ENCODE results near the gene WDR82.

Gene WDR82

DNA sequence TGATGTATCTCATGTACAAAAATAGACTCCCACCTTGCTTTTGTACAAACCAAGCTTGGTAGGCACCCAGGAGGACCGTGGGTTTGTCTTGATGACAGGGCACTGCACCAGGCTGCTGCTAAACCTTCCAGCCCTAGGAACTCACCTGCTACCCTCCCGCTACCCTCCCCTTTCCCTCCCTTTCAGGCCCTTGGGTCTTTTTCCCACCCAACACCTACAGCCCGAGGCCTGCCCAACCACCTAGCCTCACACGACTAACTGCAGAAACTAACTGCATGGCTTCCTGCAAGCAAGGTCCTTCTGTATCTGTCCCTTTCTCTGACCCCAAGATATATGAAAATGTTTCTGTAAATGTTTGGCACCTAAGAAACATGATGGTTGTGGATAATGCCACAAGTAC is 21.8 kb downstream of the WDR82 start:
- DNase-seq (ENCODE audit: low read depth, low spot score) = no peak

DNA sequence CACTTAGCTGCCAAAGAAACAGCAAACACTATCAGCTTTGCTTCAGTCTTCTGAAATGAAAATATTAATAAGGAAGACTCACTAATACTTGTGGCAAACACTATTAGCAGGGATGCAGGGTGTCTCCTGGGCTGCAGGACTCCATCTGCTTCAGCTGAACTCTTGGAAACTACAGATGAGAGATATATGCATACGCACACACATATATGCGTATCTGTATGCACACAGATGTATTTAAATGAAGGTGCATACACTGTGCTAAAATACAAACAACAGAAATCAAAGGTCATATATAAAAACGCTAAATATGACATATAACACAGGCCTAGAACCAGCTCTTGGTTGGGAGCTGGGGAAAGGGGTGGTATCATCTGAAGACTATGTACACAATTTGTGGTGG is 22.3 kb downstream of the WDR82 start:
- DNase-seq (ENCODE audit: low read depth, low spot score) = no peak

DNA sequence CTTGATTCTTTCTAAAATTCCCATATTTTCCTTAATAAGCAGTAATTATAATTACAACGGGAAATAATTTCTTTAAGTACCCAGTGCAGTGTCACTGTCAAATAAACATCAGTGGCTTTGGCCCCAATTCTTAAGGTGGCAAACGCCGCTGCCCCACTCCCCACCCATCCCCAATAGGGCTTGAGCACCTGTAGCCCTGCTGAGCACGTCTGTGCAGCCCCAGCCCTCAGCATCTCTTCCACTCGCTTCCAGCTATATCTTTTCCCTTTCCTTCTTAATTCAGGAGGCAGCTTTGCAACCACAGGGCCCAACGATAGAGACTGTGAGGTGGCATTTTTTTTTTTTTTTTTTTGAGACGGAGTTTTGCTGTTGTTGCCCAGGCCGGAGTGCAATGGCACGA is 23.8 kb downstream of the WDR82 start:
- no peak for DNase-seq (ENCODE audit: low read depth, low spot score)

DNA sequence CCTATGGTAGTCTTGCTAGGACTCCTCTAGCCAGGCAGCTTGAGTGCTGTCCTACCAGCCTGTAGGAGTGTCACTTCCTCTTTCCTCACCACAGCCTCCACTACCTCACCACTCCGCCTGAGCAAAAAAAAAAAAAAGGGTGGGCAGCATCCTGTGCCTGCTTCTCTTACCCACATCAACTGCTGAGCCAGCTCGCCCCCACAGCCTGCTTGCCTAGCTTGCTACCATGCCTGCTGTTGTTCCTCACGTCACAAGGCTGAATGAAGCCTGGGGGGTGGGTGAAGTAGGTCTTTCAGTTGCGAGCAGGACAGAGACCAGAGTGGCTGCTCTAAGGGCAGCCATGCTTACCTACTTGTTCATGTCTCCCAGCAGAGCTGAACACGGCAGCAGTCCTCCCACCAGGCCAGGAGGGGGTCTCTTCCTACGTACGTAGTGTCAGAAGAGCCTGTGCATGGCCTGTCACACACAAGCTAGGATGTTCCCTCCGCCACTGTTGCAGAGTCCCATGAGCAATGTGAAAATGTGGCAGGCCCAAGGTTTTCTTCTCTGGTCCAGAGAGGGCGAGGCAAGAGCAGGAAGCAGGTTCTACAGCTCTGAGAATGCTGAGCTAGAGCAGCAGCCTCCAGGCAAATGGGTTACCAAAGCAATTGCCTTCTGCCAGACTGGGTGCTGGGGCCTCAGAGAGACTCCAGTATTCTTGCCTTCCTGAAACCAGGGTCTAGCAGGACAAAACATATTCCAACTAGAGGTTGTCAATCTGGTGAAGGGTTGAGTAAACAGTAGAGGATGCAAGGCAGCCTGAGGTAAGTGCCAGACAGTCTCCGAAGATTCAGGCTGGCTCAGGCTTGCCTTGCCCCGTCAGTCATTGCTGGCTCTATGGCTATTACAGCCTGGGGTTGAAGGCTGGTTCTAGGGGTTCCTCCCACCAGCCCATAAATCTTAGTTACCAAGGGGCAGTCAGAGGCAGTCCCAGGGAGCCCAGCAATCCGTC is 24.8 kb downstream of the WDR82 start:
- DNase-seq (ENCODE audit: low read depth, low spot score) = no peak

DNA sequence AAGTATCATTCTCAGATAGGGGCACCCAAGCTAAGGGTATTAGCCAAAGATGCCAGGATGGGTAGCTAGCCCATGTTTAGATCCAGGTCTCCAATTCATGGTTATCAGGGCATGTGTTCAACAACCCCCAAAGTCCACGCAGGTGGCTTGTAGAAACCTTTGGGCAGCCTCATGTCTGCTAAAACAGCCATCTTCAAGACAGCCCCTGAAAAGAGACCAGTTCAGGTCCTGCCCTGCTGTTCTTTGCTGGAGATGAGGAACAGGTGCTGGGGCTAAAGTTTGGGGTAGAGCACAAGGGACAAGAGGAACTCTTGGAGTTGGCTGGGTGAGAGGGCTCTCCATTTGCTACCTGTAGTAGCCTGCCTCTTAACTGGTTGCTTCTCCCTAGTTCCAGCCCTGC is 28.3 kb downstream of the WDR82 start:
- DNase-seq (ENCODE audit: low read depth, low spot score) = no peak

DNA sequence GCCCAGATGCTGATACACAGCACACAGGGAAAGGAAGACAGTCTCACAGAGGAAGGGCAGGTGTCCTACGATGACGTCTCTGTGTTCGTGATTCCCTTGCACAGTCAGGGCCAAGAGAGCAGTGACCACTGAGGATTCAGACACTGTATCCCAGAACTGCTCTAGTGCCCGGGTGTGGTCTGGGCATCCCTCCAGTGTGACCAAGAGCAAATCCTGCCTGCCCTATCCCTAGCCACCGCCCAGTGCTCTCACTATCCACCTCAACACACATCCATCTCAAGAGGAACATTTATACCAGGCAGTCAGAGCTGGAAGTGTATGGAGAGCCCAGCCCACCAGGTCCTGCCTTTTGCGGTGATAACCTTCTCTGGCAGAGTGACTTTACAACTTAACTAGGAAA is 28.8 kb downstream of the WDR82 start:
- no peak for DNase-seq (ENCODE audit: low read depth, low spot score)

DNA sequence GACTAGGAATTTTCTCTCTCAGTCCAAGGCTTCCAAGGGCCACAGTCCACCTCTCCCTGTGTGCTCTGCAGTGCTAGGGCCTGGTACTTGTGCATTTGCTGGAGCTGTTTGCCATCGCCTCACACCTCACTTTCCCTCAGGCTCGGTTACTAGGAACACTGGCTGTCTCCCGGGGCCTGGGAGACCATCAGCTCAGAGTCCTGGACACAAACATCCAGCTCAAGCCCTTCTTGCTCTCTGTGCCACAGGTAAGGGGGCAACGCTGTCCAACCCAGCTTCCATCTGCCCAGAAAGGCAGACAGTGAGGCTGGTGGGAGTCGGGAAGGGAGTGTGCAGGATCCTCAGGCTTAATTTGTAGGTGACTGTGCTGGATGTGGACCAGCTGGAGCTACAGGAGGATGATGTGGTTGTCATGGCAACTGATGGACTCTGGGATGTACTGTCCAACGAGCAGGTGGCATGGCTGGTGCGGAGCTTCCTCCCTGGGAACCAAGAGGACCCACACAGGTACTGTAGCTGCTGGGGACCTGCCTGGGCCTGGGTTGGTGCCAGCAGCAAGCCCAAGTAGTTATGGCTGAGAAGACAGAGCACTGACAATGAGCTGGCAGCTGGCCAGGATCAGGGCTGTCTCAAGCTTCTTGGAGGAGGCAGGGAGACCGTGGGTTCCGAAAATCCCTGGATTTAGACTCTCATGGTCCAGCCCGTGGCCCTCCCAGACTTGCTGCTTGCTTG is 29.5 kb downstream of the WDR82 start:
- DNase-seq (ENCODE audit: low read depth, low spot score) = no peak

DNA sequence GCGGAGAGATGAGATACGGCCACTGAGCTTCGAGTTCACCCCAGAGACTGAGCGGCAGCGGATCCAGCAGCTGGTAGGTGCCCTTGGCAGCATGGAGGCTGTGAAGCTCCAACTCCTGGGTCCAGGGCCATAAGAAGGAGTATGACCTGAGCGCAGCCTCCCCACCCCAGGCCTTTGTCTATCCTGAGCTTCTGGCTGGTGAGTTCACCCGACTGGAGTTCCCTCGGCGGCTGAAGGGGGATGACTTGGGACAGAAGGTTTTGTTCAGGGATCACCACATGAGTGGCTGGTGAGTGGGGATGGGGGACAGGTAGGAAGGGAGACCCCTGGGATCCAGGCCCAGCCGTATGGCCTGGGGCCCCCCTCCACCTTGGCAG is 30.3 kb downstream of the WDR82 start:
- DNase-seq (ENCODE audit: low read depth, low spot score) = no peak

DNA sequence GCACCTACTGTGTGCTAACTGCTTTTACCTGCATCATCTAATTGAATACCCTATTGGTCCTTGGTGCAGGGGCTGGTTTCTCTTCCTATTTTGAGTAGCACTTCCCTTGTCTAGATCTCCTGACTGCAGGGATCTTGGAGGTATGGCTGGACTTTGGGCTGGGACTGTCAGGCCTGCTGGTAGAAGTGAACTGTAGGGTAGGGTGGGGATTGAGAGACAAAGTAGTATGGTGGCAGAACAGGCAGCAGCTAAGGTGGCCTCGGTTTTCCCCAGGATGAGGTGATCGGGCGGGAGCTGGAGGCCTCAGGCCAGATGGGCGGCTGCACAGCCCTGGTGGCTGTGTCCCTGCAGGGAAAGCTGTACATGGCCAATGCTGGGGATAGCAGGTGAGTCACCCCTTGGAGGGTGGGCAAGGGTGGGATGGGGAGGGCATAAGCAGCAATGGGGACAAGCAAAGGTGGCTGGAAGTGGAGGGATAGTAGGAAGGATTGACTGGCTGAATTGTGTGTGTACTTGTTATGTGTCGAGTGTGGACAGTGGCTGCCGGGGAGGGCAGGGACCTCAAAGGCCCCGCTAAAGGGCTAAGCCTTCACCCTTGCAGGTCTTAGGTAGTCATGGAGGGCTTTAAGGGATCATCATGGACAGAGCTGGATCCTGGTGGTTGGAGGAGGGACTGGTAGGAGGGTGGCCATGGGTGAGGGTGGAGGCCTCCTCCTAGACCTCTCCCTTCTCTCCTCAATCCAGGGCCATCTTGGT is 30.9 kb downstream of the WDR82 start:
- no peak for DNase-seq (ENCODE audit: low read depth, low spot score)

DNA sequence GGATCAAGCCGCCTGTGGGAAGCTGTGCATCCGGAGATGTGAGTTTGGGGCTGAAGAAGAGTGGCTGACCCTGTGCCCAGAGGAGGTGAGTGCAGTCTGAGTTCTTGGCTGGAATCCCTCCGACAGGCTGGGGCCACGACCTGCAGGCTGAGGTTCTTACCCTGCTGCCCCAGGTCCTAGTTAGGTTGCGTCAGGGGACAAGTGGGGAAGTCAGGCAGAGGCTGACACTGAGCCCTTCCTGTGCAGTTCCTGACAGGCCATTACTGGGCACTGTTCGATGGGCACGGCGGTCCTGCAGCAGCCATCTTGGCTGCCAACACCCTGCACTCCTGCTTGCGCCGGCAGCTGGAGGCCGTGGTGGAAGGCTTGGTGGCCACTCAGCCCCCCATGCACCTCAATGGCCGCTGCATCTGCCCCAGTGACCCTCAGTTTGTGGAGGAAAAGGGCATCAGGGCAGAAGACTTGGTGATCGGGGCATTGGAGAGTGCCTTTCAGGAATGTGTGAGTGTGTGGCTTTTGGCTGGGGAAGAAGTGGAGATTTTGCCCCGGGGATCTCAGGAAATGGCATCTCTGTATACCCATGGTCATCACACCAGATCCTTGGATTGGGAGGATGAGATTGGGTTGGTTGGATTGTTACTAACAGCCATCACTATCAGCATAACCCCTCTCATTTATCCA is 31.6 kb downstream of the WDR82 start:
- no peak for DNase-seq (ENCODE audit: low read depth, low spot score)

DNA sequence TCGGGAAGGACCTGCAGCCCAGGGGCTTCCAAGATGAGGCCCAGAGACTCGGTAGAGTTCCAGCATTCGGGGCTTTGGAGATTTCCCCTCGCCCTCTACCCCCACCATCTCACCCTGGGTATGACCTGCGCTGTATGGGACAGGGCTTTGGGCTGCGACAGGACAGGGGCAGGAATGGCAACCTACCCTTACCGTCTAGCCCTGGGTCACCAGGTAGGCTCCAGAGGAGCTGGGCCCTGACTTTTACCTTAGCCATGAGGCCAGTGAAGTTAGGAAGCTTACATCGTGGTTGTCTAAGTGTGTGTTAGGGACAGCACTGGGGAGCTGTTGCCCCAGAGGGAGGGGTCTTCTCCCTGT is 32.2 kb downstream of the WDR82 start:
- DNase-seq (ENCODE audit: low read depth, low spot score) = no peak

DNA sequence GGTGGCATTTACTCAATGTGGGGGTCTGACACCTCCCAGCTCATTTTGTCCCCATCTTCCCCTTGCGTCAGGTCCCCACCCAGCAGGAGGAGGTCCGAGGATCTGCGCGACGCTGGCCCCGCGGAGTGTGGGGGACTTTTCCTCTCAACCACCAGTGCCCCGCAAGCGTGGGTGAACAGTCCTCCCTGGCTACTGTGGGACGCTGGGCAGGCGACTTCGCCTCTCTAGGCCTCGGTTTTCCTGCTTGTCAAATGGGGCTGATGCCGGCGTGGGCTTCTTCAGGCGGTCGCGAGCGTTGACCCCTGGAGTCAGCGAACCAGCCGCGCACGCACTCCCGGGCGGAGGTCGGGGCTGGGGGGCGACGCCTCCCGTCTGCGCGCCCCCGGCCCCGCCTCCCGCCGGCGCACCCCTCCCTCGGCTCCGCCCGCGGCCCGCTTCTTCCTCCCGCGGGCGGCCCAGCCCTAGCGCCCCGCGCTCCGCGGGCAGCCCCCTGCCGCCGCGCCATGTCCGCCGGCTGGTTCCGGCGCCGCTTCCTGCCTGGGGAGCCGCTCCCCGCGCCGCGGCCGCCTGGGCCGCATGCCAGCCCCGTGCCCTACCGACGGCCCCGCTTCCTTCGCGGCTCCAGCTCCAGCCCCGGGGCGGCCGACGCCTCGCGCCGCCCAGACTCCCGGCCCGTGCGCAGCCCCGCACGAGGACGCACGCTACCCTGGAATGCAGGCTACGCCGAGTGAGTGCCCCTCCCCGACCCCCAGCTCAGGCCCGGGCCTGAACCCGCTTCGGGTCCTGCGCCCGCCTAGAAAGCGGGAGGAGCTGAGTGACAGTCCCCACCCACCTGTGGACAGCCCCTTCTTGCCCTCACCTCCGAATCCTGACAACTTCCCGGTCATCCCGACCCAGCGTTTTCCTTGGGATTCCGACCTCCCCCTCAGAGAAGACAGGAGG is 32.9 kb downstream of the WDR82 start, which contains the start of gene PPM1M:
PPM1M (plus strand) TSS at position 438 of the 942 bp plus-strand sequence; CDS start at position 504, 66 bp downstream.
- no peak for DNase-seq (ENCODE audit: low read depth, low spot score)

DNA sequence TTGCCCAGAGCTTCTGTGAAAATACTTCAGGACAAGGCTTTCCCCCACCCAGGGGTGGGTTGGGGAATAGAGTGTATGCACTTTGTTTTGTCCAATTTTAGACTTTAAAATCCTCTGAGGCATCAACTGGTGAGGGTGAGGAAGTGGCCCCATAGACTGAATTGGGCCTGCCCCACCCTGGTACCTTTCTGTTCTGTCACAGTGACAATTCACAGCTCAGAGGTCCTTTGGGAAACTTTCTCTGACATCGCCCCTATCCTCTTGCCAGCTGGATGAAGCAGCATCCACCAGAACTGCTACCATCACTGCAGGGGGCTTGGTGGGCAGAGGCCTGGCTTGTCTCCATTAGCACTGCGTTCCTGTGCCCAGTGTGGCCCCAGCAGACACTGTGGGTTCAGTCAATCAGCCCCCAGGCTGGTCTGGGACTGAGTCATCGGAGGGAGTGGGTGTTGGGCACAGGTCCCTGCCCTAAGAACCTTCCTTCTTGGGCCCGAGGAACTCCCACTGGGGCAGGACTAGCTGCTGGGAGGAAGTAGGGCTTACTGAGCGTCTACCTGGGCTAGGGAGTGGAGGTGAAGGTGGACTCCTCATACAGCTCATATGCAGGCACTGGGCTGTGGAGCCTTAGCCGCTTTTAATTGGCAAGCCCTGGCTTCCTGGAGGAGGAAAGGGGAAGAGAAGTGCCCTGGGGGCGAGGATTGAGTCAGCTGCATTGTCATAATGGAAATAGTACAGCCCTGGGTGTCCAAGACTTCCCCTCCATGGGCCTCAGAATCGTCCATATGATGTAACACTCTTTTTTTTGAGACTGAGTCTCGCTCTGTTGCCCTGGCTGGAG is 34.4 kb downstream of the WDR82 start:
- no peak for DNase-seq (ENCODE audit: low read depth, low spot score)

DNA sequence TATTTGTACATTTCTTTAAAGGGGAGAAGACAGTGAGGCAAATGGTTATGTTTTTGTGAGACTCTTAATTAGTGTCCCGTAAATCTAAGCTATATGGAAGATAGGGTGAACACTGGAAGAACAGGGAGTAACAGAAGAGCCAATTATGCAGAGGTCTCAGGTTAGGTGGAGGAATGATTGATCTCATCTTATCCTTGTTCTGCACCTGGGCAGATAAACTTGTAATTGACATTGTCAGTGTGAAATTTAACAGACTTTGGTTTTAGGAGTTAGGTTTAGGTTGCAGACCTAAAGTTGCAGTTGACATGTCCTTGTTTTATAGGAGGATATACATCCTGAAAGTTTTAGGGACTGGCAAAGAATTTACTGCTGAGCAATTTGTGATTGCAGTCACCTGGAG is 36.4 kb downstream of the WDR82 start:
- DNase-seq (ENCODE audit: low read depth, low spot score) = no peak

DNA sequence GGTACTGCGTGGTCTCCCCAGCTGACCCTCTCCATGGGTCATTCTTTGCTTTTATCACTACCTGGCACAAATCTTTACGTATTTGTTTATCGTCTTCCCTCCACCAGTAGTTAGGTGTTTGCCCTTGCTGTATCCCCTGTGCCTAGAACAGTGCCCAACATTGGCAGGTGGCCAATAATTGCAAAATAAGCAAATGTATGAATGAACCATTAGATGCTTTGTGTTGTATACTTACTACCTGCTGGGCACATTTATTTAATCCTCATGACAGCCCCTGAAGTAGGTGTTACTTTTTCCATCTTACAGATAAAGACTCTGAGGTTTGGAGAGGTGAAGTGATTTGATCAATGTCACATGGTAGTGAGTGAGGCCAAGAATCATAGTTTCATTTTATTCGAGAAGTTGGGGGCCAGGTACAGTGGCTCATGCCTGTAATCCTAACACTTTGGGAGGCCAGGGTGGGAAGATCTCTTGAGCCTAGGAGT is 37.5 kb downstream of the WDR82 start:
- no peak for DNase-seq (ENCODE audit: low read depth, low spot score)

DNA sequence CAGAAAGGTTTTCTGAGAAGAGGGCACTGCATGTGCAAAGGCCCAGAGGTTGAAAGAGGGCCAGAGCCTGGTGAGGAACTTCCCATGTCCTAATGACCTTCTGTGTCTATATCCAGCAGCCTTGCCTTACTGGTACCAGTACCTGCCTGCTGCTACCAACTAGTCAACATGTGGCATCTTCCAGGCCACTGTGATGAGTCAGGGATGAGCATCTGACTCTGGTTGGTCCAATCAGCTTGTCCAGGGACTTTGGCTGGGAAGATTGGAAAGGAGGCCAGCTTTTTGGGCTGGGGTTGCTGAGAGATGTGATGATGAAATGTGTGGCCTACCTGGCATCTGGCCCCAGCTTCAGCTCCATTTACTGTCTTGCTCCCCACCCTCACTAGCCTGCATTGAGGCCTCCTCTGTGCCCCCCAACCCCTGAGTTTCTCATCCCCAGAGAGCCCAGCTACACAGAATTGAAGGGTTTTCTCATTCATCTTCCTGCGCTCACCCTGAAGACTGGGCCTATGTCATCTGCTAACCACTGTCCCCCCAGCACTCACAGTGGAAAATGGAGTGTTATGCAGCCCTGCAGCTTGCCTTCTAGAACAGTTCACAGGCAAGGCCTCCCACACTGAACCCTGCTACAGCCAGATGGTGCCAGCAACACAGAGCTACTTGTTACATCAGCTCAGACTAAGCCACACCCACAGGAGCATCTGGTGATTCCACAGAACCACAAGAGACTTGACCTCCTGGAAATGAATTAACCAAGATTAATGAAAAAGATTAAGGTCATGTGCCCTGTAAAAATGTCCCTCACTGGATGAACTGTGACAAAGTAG is 38.2 kb downstream of the WDR82 start:
- no peak for DNase-seq (ENCODE audit: low read depth, low spot score)

DNA sequence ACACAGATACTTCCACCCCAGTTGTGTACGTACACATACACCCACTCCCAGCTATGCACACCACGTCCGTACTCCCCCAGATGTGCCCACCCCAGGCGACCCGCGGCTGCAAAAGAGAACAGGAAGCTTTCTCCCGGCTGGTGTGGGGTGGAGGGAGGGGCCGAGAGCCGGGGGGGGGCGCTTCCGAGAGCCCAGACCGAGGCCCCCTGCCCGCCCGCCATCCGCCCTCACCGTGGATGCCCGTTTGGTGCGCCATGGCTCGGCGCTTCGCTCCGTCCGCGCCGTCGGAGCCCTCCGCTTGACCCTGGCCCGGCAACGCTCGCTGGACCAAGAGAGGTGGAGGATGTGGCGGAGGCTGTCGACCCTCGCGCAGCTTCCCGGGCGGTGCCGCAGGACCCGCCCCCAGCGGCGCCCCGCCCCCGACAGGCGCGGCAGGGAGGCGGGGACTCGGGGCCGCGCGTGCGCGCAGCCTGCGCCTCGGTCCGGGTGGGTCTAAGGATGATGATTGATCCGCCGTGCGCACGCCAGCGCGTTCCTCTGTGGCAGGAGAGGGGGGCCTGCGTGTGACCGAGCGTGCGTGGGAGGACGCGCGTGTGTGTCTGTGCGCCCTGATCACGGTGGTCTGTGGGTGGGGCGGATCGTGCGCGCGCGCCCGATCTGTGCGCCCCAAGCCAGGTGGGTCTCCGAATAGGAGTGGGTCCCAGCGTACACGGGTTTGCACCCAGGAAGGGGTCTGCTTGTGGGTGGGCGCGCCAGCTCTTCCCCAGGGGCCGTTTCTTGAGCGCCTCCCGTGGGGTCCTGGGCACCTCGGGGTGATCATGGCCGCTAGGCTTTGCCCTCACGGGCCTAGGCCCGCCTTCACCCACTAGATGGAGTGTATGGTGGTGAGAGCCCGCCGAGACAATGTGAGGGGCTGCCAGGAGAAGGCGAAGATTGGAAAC is 39.4 kb downstream of the WDR82 start, which contains the start of gene TWF2:
TWF2 (minus strand) TSS at position 398 of the 941 bp plus-strand sequence; CDS start at position 256, 142 bp downstream.
- DNase-seq (ENCODE audit: low read depth, low spot score) = peak; percentile 33

All from smooth muscle cell of the brain vasculature (primary cell).